SK-N-SH (cell line): Measurements from ENCODE around the gene MYO15A.

Source experiments
- EP300 ChIP-seq, 2 experiments: IDR thresholded peaks; 2 replicates each; pipeline versions ENCODE4 v1.4.0 to v1.6.1; 2012; ENCODE audit warnings: borderline replicate concordance in 1 of 2, low read depth in 1 of 2, low read length in 1 of 2
- MXI1 ChIP-seq: IDR thresholded peaks from 2 replicates; pipeline ENCODE4 v1.6.1; 2012; ENCODE audit warnings: mild to moderate bottlenecking, low read depth, low read length, improper control_type of control experiment
- RCOR1 ChIP-seq: fragments of 150-350 bp; IDR thresholded peaks from 2 replicates; pipeline ENCODE4 v1.6.1; 2017; ENCODE audit warnings: antibody characterized with exemption, low read length
- TF ChIP-seq, protein P1 (sequence below): fragments of 200-600 bp; sonication (generic); IDR thresholded peaks from 2 replicates; pipeline ENCODE4 v1.6.1; 2017; ENCODE audit warnings: antibody characterized with exemption, mild to moderate bottlenecking, moderate library complexity

DNA sequence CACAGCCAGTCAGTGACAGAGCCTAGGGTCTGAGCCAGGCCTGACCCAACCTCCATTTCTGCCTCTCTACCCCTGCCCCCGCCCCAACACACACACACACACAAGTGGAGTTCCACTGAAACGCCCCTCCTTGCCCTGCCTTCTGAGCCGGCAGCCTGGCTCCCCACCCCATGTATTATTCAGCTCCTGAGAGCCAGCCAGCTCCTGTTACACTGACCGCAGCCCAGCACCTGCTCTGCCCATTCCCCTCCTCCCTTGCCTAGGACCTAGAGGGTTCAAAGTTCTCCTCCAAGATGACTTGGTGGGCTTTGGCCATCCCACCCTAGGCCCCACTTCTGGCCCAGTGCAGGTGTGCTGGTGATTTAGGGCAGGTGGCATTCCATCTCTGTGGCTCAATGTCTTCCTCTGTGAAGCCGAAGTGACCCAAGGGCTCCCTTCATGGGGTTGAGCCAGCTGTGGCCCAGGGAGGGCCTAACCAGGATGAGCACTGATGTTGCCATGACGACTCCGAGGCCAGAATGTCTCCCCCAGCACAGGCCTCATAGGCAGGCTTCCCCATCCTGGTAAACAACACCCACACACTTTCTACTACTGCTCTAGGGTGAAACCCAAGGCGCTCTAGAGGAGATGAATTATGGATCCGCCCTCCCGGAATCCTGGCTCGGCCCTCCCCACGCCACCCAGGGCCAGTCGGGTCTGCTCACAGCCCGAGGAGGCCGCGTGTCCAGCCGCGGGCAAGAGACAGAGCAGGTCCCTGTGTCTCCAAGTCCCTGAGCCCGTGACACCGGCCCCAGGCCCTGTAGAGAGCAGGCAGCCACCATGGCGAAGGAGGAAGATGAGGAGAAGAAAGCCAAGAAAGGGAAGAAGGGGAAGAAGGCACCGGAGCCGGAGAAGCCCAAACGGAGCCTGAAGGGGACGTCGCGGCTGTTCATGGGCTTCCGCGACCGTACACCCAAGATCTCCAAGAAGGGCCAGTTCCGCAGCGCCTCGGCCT is 9.7 kb downstream of the MYO15A start:
- TF ChIP-seq EP300 (IDR thresholded peaks at IDR 0.05; ENCODE audit: borderline replicate concordance in 1 of 2, low read depth in 1 of 2, low read length in 1 of 2) (no peak), RCOR1 (no peak), MXI1 (no peak)
- TF ChIP-seq, protein P1, sequence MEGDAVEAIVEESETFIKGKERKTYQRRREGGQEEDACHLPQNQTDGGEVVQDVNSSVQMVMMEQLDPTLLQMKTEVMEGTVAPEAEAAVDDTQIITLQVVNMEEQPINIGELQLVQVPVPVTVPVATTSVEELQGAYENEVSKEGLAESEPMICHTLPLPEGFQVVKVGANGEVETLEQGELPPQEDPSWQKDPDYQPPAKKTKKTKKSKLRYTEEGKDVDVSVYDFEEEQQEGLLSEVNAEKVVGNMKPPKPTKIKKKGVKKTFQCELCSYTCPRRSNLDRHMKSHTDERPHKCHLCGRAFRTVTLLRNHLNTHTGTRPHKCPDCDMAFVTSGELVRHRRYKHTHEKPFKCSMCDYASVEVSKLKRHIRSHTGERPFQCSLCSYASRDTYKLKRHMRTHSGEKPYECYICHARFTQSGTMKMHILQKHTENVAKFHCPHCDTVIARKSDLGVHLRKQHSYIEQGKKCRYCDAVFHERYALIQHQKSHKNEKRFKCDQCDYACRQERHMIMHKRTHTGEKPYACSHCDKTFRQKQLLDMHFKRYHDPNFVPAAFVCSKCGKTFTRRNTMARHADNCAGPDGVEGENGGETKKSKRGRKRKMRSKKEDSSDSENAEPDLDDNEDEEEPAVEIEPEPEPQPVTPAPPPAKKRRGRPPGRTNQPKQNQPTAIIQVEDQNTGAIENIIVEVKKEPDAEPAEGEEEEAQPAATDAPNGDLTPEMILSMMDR, result no peak
